Stomach (tissue), 4 donors: Measurements from ENCODE around the gene PTBP1.

Experiments used
- CTCF ChIP-seq, 7 experiments: fragments of 450-650 bp in 4 of 7; fragments of 200-600 bp in 3 of 7; sonication (generic) in 3 of 7; IDR thresholded peaks; one replicate each; pipeline ENCODE4 v1.5.1; 2016 to 2019; ENCODE audit warnings: antibody characterized with exemption in 7 of 7, control low read depth in 2 of 7, mild to moderate bottlenecking in 1 of 7
- EP300 ChIP-seq: sonication (generic); formaldehyde crosslinking; IDR thresholded peaks from one replicate; pipeline ENCODE4 v1.6.1; 2017; ENCODE audit warnings: antibody characterized with exemption
- POLR2A ChIP-seq, 4 donors: fragments of 450-650 bp; IDR thresholded peaks; one replicate each; pipeline ENCODE4 v1.6.1; 2016; ENCODE audit warnings: antibody characterized with exemption in 4 of 4, control low read depth in 2 of 4, mild to moderate bottlenecking in 1 of 4, moderate library complexity in 1 of 4
- POLR2AphosphoS5 ChIP-seq, 3 donors: sonication (generic); formaldehyde crosslinking; IDR thresholded peaks; one replicate each; pipeline ENCODE4 v1.6.1; 2016; ENCODE audit warnings: antibody characterized with exemption in 3 of 3

GRCh38 chr19:810883-811489, 13.7 kb downstream of the PTBP1 start:
- TF ChIP-seq CTCF (IDR thresholded peaks at IDR 0.05) (no peak), POLR2A (IDR thresholded peaks at IDR 0.05) (no peak), EP300 (no peak), POLR2AphosphoS5 (IDR thresholded peaks at IDR 0.05) (no peak)
